ENCODE measurements around the gene RRP8.

The RRP8 gene

DNA sequence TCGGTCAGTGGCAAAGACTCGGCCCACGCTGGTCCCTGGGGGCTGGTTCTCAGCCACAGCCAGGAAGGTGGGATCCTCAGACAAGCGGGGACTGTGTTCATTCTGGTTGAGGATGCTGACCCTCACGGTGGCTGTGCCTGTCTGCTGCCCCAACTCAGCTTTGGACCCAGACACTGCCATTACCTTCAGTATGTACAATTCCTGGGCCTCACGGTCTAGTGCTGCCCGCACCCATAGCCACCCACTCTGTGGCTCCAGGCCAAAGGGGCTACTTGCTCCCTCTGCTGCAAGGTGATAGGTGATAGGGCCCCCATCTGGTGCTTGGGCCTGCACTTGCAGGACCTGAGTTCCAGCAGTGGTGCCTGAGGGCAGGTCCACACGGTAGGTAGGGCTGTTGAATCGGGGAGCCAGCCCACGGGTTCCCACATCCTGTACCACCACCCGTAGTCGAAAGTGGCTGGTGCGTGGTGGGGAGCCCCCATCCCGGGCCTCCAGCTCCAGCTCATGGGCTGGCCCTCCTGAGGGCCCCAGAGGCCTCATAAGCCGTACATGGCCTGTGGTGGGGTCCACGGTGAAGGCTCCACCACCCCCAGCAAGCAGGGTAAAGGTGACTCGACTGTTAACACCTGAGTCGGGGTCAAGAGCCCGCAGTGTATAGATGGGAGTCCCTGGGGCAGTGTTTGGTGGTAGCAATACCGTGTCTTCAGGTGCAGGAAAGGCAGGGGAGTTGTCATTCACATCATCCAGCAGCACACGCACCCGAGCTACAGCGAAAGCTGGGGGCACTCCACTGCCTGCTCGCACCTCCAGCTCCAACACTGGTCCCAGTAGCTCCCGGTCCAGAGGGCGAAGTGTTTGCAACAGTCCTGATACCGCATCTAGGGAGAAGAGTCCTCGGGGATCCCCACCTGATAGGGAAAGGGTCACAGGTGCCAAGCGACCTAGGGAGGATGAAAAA lies 29.0 kb upstream of the RRP8 start:
- FAIRE-seq: no peak

DNA sequence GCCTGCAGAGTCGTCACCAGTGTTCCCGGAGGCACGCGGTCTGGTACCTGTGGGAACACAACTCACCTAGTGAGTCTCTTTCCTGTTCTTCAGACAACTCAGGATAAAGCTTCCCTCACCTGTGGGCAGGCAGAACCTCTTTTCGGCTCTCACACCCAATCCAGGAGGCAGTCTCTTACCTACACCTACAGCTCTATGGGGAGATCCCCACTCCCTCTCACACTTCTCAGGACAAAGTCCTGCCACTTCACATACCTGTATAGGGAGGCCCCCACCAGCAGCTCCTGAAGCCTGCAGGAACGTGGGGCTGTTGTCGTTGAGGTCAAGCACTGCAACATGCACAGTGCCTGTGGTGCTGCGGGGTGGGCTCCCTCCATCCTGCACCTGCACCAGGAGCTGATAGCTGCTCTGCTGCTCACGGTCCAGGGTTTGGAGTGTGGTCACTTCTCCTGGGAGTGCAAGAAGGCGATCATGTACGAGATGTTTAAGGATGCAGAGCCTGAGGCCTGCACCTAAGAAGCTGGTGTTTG lies 28.0 kb upstream of the RRP8 start:
- DNase-seq (ENCODE audit: low spot score): no peak
- no peak for FAIRE-seq

More for the DNA sequence above, 29.0 kb upstream of the RRP8 start:
- DNase-seq (ENCODE audit: low spot score): no peak

DNA sequence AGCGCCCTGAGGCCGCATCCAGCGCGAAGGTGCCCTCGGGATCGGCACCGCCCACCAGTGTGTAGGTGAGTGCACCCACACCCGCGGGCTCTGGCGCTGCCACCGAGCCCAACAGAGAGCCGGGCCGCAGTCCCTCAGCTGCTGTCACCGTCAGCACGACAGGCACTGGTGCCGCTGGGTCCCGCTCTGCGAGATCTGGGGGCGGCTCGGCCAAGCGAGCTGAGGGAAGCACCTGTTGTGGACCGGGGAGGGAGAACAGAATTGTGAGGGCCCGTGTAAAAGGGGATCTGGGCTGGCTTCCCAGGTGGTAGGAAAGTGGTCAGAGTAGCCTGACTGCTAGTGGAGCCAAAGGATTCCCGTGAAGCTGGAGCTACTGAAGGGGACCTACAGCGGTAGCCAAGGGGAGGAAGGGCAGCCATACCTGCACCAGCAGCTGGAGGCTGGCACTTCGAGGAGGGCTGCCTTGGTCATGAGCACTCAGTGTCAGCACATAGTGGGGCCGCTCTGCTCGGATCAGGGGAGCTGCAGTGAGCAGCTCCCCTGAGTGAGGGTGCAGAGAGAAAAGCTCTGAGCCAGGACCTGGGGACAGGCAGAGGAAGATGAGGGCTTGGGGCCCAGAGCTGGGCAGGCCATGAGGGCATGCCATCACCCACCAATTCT lies 27.3 kb upstream of the RRP8 start:
- FAIRE-seq: no peak
- no peak for DNase-seq (ENCODE audit: low spot score)

DNA sequence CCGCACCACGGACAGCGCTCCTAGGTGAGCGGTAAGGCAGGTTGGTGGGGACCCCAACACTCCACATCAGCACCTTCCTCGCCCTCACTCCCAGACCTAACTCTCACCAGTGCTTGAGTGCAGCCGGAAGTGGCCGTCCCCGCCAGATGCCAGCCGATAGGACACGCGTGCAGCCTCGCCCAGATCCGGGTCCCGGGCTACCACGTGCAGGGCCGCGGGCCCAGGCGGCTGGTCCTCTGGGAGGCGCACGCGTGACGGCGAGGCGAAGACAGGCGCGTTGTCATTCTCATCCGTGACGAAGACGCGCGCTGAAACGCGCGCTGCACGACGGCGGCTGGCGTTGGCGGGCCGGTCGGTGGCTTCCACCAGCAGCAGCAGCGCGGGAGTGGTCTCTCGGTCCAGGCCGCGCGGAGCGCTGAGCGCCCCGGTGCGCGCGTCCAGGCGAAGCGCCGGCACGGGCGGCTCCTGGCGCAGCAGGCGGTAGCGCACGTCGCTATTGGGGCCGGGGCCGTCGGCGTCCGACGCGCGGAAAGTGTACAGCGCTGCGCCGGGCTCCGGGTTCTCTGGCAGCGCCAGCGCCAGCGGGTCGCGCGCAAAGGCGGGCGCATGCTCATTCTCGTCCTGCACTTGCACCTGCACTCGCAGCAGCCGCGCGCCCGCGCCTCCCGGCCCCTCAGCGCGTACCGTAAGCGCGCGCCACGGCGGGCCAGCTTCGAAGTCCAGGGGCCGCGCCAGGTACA lies 26.6 kb upstream of the RRP8 start:
- no peak for DNase-seq (ENCODE audit: low spot score)
- no peak for FAIRE-seq

DNA sequence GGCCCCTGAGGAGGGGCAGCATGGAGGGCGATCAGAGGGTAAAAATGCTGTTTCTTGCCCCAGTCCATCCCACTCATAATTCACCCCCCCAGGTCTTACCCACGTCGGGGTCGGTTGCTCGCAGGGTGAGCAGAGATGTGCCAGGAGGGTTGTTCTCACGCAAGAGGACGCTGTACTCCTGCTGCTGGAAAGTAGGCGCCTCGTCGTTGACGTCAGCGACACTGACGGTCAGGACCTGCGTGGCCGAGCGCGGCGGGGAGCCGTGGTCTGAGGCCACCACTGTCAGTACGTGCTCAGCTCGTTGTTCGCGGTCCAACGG lies 26.1 kb upstream of the RRP8 start:
- FAIRE-seq (no peak), DNase-seq (ENCODE audit: low spot score) (no peak)

DNA sequence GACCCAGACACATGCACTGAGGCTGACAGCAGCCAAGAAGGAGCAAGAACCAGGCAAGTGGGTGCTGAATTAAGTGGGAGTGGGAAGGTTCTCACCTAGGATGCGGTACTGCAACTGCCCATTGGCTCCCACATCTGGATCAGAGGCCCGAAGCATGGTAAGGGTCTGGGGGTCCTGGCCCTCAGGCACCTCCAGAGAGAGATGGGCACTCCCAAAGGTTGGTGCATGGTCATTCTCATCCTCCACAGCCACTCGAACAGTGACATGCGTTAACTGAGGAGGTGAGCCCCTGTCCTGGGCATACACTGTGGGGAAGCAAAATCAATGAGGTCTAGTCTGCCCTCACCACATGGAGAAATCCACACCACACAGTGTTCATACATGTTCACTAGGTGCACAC lies 25.1 kb upstream of the RRP8 start:
- FAIRE-seq: no peak
- DNase-seq (ENCODE audit: low spot score): no peak

DNA sequence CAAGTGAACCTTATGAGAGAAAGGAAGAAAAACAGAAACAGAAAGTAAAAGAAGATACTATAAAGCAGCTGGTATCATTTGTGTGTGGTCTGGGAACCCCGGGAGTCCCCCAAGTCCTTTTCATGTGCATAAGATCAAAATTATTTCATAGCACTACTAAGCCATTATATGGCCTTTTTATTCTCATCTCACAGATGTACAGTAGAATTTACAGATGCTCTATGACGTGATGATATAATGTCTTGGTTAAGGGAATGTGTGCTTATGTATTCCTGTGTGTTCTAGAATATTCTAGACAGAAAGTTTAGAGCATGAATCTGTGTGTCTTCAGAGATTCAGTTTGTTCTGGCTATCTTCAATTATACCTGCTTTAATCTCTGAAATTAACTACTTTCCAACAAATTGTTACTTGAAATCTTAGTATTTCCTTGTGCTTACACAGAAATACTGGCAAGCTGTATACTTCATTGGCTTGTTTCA lies 24.4 kb upstream of the RRP8 start:
- FAIRE-seq (no peak), DNase-seq (ENCODE audit: low spot score) (no peak)

DNA sequence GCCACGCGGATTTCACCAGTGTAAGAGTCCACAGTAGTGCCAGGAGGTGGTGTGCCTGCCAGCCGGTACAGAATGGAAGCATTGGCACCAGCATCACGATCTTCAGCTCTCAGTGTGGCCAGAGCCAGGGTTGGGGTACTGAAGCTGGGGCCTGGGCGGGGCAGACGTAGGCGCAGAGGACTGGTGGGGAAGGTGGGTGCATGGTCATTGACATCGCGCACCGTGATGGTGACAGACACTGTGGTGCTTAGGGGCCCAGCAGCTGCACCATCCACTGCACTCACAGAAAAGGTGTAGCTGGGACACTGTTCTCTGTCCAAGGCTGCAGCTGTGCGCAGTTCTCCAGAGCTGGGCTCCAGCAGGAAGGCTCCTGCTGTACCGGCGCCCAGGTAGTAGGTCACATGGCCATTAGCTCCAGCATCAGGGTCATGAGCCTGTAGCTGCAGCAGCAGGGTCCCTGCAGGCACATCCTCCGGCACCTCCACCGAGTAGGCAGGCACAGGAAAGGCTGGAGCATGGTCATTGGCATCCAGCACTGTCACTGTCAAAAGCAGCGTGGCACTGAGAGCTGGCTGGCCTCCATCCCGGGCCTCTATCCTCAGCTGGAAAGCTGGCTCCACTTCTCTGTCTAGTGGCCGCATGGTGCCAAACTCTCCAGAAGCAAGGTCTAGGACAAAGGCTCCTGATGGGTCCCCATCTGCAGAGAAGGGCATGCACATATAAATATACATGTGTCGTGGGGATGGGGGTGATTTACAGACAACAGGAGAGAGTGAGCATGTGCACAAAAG lies 23.8 kb upstream of the RRP8 start:
- FAIRE-seq (no peak), DNase-seq (ENCODE audit: low spot score) (no peak)

DNA sequence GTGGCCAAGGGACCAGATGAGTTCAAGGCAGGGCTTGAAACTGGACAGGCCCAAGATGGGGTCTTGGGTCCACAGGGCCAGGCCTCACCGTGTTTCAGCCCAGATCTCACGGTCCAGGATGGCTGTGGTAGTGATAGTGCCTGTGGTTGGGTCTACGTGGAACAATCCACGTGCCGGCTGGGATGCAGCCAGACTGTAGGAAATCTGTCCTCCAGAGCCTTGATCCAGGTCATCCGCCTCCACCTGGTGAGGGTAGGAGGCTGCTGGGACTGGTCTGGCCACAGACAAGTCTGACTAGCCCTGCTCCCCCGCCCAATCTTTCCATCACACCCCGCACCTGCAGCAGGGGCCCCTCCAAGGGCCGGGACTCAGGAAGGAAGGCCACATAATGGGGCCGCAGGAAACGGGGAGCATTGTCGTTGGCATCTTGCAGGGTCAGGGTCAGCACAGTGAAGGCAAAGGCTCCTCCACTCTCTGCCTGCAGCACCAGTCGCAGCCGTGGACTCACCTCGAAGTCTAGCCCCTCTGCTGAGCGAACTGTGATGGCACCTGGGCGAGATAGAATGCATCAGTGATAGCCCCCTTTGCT lies 22.5 kb upstream of the RRP8 start:
- FAIRE-seq: no peak
- no peak for DNase-seq (ENCODE audit: low spot score)

DNA sequence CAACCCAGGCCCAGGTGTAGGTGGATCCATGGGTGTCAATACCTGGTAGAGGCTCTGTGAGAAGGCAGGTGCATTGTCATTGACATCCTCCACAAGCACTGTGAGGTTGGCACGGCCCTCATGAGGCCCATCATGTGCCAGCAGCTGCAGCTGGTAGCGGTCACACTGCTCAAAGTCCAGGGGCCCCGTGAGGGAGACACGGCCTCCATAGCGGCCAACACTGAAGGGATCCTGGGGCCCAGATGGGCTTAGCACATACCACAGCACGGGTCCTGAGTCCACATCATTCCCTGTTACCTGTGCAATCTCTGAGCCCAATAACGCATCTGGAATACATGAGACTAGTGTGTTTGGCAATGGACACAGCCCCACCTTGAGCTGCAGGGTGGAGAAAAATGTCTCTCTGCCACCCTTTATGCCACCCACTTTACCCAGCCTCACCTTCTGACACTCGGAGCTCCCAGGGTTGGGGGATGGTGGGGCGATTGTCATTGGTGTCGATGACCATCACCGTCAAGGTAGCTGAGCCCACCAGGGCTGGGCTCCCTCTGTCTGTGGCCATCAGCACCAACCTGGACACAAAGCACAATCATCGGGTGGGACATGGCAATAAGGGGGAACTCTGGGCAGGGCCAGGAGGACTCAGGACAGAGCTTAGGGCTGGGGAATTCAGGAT lies 21.9 kb upstream of the RRP8 start:
- FAIRE-seq (no peak), DNase-seq (ENCODE audit: low spot score) (no peak)

DNA sequence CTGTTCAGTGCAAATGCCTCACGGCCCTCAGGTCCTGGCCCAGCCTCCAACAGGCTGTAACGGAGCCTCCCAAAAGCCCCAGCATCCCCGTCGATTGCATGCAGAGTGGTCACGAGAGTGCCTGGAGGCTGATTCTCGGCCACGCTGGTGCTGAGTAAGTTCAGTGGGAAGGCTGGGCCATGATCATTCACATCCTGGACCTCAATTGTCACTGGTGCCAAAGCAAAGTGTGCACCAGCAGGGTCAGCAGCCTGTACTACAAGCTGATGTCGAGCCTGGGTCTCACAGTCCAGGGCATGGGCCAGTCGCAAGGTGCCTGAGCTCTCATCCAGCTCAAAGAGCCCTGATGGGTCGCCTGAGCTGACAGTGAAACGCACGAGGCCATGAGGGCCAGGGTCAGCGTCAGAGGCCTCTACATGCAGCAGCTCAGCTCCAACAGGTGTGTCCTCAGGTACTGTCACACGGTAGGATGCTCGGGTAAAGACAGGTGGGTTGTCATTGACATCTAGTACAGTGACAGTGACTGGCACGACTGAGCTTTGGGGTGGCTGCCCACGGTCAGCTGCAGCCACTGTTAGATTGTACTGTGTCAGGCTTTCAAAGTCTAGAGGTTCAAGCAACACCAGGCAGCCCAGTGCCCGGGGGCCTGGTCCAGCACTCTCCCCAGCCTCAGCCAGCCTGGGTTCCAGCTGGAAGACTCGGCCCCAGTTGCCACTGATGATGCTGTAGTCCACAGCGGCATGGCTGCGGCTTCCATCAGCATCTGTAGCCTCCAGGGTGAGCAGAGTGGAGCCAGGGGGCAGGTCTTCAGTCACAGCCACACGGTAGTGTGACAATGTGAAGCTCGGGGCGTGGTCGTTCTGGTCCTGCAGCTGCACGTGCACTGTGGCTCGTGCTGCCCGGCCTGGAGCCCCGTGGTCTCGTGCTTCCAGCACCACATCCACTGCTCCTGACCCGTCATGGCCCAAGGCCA lies 20.3 kb upstream of the RRP8 start:
- no peak for DNase-seq (ENCODE audit: low spot score)
- FAIRE-seq: no peak

DNA sequence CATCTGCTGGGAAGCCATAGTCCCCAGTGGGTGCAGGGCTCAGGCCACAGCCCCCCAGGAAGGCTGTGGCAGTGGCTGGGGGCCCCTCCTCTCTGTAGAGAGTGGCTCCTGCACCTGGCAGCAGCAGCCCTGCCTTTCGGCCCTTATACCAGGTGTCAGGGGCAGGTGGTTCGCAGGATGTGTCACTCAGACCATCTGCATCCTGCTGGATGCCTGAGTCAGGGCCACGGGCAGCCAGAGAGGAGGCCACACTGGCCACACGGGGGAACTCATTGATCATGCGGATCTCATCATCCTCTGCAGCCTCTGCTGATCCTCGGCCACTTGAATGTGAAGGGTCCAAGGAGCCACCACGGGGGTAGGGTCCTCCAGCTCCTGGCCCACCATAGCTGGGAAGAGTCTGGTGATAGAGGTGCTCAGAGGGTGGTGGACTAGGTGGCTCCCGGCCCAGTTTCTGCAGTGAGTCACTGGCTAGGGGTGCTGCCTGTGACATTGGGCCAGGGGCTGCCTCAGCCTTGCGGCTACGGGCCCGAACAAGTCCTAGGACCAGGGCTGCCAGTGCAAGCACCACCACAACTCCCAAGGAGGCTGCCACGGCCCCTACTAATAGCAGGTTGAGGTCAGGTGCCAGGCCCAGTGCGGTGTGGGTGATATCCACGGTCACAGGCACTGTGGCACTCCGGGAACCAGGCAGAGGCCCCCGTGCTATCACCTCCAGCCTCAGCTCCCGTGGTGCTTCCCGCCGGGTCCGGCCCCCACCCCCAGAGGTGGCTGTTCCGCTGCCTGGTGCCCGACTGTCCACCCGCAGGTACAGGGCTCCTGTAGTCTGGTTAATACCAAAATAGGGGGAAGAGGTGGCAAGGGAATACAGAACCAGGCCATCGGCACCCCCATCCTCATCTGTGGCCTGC lies 19.1 kb upstream of the RRP8 start:
- FAIRE-seq (no peak), DNase-seq (ENCODE audit: low spot score) (no peak)

DNA sequence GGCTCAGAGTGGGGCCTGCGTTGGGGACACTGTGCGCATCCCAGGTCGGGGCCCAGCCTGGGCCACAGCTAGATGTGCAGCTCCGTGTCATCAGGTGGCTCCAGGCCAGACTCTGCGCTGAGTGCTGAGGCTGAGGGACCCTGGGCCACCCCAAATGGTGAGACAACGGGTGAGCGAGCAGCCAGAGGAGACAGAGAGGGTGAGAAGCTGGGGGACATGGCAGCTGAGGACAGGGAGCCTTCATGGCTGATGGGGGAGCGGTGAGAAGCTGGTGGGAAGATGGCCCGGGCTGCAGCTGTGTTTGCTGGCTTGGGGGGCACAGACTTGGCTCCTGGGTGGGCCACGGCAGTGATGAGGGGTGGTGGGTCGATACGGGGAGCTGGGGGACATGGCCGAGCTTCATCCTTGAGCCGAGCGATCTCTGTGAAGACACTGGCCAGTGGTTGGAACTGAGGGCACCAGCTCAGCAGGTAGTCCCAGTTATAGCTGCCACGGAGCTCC lies 18.3 kb upstream of the RRP8 start:
- DNase-seq (ENCODE audit: low spot score) (no peak), FAIRE-seq (no peak)

DNA sequence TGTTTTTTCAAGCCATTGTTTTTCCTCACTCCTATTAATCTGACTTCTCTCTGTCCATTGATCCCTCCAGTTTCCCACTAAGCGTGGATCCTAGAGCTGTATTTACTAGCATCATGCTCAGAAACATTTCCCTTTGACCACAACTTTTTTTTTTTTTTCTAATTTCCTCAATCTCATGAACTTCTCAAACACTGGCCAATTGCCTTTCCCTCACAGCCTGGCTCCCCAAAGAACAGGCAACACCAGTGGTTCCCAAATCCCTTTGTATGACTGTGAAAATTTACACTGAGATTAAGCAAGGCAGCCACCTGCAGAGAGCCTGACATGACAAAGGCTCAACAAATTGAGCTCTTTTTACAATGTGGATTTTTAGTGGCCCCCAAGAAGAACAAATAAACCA lies 17.2 kb upstream of the RRP8 start:
- DNase-seq (ENCODE audit: low spot score) (no peak), FAIRE-seq (no peak)

DNA sequence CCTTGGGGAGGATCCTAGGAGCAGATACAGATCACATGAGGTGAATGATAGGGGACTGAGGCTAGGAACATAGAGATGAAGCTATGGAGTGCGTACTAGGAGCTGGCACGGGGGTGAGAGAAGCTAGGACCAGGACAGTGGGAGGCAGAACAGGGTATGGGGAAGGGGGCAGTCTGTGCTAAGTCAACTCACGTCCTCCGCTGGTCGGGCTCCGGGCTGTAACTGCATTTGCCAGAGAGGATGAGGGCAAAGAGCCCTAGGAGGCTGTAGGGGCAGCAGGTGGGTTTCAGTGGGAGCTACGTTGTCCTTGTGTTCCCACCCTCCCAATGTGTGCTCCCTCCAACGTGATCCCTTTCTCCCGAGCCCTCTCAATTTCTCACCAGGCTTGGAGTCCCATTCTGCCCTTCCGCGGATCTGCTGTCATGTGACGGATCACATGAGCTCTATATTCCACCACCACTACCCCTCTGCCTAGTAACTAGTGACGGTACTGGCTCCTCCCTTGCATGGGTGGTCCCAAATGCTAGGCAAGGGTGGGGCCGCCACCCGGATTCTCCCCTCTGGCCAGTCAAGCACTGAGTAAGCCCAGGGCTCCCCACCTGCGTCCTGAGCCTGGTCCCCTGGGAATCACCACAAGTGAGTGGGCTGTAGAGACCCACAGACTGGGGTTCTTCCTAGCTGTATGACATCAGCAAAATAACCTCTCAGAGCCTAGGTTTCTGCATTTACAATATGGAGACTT lies 15.8 kb upstream of the RRP8 start, which contains the start of gene TPP1:
TSS of gene TPP1 (minus strand) at position 419 of the 742 bp plus-strand sequence. CDS start at position 397, 22 bp downstream.
- DNase-seq (ENCODE audit: low spot score) (peak; percentile 97), FAIRE-seq (peak; percentile 79)

DNA sequence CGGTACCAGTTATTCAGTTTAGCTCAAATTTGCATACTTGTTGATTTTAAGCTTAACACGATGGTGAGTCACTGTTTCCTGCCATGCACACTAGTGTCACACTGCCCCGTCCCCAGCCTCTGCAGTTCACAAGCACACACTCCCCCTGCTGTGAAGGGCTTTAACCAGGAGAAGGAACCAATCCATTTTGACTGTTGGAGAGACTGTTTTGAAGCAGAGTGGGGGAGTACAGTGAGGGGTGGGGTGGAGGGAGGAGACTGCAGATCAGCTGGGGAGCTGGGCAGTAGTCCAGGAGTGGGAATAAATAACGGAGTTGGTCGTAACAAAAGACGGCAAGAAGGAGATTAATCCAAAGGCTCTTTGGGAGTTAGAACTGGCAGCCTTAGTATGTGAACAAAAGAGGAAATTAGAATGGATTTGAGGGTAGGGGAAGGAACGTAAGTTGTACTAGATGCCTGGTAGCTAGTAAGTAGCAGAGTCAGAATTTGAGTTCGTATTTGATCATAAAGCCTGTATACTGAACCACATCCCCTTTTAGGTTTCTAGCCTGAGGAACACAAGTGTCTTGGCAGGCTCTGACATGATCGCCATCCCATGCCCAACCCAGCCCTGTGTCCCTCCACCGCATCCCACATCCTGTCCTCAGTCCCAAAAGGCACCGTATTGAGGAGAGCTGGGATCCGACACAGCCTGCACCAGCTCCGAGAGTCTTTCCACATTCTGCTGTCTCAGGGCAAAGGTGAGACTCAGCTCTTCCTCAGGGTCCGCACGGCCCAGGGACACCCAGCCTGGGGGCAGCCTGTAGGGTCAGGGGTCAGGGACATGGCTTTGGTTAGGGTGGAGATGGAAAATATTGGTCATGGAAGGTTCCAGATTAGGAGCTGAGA lies 14.9 kb upstream of the RRP8 start:
- DNase-seq (ENCODE audit: low spot score) (peak; percentile 29), FAIRE-seq (peak; percentile 5)

Measured in urothelium cell line (cell line).